ENCODE results near the gene SLC38A2. TPM values are rescaled to one million over a fixed set of nuclear protein-coding genes. Genes with fewer than 3 reads are reported as not detected.

The SLC38A2 gene
- total and polyA plus RNA-seq, 2 of the 4 experiments (the other 2 are of a cell fraction), result 313 to 881 TPM

Other genes with a start within 250 kb of the SLC38A2 start
- gene SLC38A1, start 103.7 kb downstream of the SLC38A2 start, total RNA-seq (2012; rRNA removed), result 61.5 and 71.9 TPM in 2 replicates
- 20.9 and 22.8 TPM in 2 replicates for gene SLC38A1, start 103.7 kb downstream of the SLC38A2 start, polyA plus RNA-seq (2012; rRNA removed)

All from IMR-90 (cell line).